Colon (tissue), 2 donors: Measurements from ENCODE around the gene GALNTL6.
"Not testable (repeated sequence)": the region's sequence is repeated elsewhere in the genome, so short reads cannot be mapped to it uniquely, and the experiment has no call there.

Experiments used
- FAIRE-seq: peaks from 2 replicates; lab custom pipeline; 2012; peaks lifted over from hg19 to GRCh38; lab: Jason Lieb, UNC
- donor health status: control.
- donor health status: control.

The GALNTL6 gene

GRCh38 chr4:172869621-172870268, 1056.5 kb downstream of the GALNTL6 start:
- no peak for FAIRE-seq

GRCh38 chr4:172871381-172871780, 1058.2 kb downstream of the GALNTL6 start:
- no peak for FAIRE-seq

- no peak for FAIRE-seq
Measured at GRCh38 chr4:172874944-172875343, 1061.7 kb downstream of the GALNTL6 start.

- no peak for FAIRE-seq
Measured at GRCh38 chr4:172876394-172876793, 1063.2 kb downstream of the GALNTL6 start.

- no peak for FAIRE-seq
Measured at GRCh38 chr4:172881645-172882044, 1068.4 kb downstream of the GALNTL6 start.

GRCh38 chr4:172887358-172887757, 1074.2 kb downstream of the GALNTL6 start:
- FAIRE-seq, result not testable (repeated sequence)

- no peak for FAIRE-seq
Measured at GRCh38 chr4:172887959-172888358, 1074.8 kb downstream of the GALNTL6 start.

GRCh38 chr4:172892300-172892699, 1079.1 kb downstream of the GALNTL6 start:
- FAIRE-seq, result no peak

- FAIRE-seq, result no peak
Measured at GRCh38 chr4:172895699-172896098, 1082.5 kb downstream of the GALNTL6 start.

- FAIRE-seq, result no peak
Measured at GRCh38 chr4:172897046-172897445, 1083.8 kb downstream of the GALNTL6 start.

GRCh38 chr4:172898715-172899114, 1085.5 kb downstream of the GALNTL6 start:
- FAIRE-seq, result no peak

- FAIRE-seq, result no peak
Measured at GRCh38 chr4:172899861-172900260, 1086.7 kb downstream of the GALNTL6 start.

- FAIRE-seq, result no peak
Measured at GRCh38 chr4:172900900-172901299, 1087.7 kb downstream of the GALNTL6 start.

GRCh38 chr4:172912468-172912867, 1099.3 kb downstream of the GALNTL6 start:
- FAIRE-seq, result not testable (repeated sequence)

GRCh38 chr4:172917403-172917802, 1104.2 kb downstream of the GALNTL6 start:
- FAIRE-seq, result not testable (repeated sequence)

- FAIRE-seq, result no peak
Measured at GRCh38 chr4:172919269-172919668, 1106.1 kb downstream of the GALNTL6 start.

- no peak for FAIRE-seq
Measured at GRCh38 chr4:172927096-172927814, 1114.1 kb downstream of the GALNTL6 start.

GRCh38 chr4:172928347-172928746, 1115.1 kb downstream of the GALNTL6 start:
- no peak for FAIRE-seq

- no peak for FAIRE-seq
Measured at GRCh38 chr4:172938072-172938829, 1125.0 kb downstream of the GALNTL6 start.

GRCh38 chr4:172938870-172939269, 1125.7 kb downstream of the GALNTL6 start:
- no peak for FAIRE-seq

GRCh38 chr4:172942840-172943239, 1129.6 kb downstream of the GALNTL6 start:
- no peak for FAIRE-seq

GRCh38 chr4:172945611-172946010, 1132.4 kb downstream of the GALNTL6 start:
- FAIRE-seq, result no peak

GRCh38 chr4:172946503-172946902, 1133.3 kb downstream of the GALNTL6 start:
- FAIRE-seq, result no peak
